Activated T-cell treated with anti-CD3 and anti-CD28 coated beads for 24 hours (primary cell): Measurements from ENCODE around the gene RXFP4.
"Not testable (repeated sequence)": the region's sequence is repeated elsewhere in the genome, so short reads cannot be mapped to it uniquely, and the experiment has no call there.

Source experiments
- DNase-seq: peaks from one replicate; pipeline ENCODE4 v3.0.0-alpha.2; 2020; ENCODE audit warnings: low read depth

The RXFP4 gene

GRCh38 chr1:155930725-155931124 lies 10.7 kb upstream of the RXFP4 start:
- not testable (repeated sequence) for DNase-seq

GRCh38 chr1:155931332-155932038 lies 10.0 kb upstream of the RXFP4 start:
- DNase-seq: no peak

GRCh38 chr1:155932081-155932480 lies 9.4 kb upstream of the RXFP4 start:
- no peak for DNase-seq

DNA sequence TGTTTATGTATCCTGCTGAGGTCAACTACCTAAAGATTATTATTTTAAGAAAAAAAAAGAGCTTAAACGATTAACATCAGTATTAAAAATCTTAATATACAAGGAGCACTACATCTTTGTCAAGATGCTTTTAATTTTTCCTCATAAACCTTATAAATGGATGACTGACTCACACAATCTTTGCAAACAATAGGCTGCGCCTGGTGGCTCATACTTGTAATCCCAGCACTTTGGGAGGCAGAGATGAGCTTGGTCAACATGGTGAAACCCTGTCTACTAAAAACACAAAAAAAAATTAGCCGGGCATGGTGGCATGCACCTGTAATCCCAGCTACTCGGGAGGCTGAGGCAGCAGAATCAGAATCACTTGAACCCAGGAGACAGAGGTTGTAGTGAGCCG lies 9.0 kb upstream of the RXFP4 start:
- no peak for DNase-seq

DNA sequence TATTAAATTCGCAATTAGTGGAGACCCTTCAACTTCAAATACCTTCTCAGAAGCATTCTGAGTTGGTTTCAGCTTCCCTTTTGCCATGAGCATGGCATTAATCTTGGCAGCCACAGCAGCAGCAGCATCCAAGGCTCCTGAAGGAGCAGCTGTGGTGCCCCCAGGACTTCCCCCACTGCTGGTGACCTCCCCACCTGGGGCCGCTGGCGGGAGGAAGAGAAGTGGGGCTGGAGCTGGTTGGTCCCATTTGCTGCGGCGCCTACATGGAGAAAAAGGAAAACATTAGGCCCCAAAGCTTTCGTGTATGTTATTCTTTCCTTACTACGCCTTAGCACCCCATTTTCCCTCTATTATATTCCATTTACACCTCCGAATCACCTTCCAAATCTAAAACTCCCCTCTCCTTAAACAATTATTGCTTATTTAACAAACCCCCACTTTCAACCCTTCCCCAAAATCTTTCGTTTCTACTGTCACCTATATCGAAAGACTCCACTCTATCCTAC lies 7.8 kb upstream of the RXFP4 start:
- no peak for DNase-seq

- DNase-seq: peak; percentile 93
Observed at GRCh38 chr1:155934097-155934935, 7.1 kb upstream of the RXFP4 start, which contains the start of gene KHDC4. Gene KHDC4, minus strand, starts transcription at chr1:155934413. Its CDS starts 40 bp downstream, at chr1:155934373.

DNA sequence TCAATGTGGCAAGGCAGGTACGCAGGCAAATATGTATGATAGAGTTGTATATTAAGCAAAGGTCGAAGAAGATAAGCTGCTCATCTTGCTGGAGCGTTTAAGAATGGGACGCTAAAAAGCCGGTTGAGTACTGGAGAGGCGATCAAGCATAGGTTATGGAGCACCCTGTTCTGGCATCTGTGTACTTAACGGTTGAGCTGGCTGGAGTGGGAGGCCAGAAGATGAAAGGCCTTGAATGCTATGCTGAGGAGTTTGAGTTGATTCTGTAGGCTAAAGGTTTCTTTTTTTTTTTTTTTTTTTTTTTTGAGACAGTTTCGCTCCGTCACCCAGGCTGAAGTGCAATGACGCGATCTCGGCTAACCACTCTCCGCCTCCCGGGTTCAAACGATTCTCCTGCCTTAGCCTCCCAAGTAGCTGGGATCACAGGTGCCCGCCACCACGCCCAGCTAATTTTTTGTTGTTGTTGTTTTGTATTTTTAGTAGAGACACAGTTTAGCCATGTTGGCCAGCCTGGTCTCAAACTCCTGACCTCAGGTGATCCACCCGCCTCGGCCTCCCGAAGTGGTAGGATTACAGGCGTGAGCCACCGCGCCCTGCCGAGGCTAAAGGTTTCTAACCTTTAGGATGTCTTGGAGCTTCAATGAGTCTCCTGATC lies 6.4 kb upstream of the RXFP4 start:
- DNase-seq: no peak

GRCh38 chr1:155938220-155938627 lies 3.2 kb upstream of the RXFP4 start:
- DNase-seq: no peak

GRCh38 chr1:155940482-155940992 lies 901 bp upstream of the RXFP4 start:
- no peak for DNase-seq

DNA sequence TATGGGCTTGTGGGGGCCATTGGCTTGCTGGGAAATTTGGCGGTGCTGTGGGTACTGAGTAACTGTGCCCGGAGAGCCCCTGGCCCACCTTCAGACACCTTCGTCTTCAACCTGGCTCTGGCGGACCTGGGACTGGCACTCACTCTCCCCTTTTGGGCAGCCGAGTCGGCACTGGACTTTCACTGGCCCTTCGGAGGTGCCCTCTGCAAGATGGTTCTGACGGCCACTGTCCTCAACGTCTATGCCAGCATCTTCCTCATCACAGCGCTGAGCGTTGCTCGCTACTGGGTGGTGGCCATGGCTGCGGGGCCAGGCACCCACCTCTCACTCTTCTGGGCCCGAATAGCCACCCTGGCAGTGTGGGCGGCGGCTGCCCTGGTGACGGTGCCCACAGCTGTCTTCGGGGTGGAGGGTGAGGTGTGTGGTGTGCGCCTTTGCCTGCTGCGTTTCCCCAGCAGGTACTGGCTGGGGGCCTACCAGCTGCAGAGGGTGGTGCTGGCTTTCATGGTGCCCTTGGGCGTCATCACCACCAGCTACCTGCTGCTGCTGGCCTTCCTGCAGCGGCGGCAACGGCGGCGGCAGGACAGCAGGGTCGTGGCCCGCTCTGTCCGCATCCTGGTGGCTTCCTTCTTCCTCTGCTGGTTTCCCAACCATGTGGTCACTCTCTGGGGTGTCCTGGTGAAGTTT lies 550 bp downstream of the RXFP4 start:
- DNase-seq: no peak

DNA sequence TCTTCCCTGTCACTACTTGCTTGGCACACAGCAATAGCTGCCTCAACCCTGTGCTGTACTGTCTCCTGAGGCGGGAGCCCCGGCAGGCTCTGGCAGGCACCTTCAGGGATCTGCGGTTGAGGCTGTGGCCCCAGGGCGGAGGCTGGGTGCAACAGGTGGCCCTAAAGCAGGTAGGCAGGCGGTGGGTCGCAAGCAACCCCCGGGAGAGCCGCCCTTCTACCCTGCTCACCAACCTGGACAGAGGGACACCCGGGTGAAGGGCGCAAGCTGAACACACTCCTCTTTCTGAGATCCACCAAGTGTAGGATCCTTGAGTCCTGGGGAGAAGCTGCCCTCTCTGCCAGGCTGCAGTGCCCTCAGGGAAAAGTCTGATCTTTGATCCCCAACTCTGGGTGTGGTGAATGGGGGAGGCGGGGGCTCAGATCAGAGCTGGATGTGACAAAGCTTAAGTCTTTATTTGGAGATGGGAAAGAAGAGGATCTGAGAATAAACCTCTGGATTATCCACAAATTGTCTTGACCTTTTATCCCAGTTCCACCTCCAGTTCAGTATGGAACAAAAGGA lies 1.2 kb downstream of the RXFP4 start:
- no peak for DNase-seq

DNA sequence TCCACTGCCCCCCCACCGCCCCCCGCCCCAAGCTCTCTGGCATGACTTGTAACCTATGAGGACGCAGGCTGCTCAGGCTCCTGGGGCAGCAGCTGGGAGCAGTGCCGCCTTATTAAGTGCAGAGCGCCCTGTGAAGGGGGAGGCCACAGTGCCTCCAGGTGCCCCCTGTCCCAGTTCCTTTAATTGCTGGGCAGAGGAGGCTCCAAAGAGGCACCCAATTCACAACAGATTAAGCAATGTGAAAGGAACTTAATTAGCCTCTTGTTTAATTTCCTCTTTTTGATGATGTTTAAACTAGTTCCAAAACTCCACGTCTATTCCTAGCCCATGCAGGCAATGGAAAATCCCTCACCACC lies 3.0 kb downstream of the RXFP4 start:
- no peak for DNase-seq

- DNase-seq: no peak
Observed at GRCh38 chr1:155946633-155947219, 5.3 kb downstream of the RXFP4 start.

DNA sequence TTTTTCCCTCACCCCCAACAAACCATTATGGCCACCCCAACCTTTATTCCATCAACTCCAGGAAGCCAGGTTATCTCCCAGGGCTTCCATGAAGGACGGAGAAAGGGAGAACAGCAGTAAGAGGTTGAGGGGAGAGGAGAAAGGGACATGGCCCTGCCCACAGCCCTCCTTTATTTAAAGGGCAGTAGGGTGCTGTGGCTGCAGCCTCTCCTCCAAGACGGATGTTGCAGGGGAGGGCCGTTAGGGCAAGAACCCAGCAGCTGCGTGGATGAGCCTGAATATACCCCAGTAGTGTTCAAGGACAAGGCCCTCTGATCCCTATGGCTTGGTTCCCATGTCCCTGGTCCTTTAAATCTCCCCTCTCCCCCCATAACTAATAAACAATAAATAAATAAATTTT lies 5.9 kb downstream of the RXFP4 start:
- DNase-seq: no peak

DNA sequence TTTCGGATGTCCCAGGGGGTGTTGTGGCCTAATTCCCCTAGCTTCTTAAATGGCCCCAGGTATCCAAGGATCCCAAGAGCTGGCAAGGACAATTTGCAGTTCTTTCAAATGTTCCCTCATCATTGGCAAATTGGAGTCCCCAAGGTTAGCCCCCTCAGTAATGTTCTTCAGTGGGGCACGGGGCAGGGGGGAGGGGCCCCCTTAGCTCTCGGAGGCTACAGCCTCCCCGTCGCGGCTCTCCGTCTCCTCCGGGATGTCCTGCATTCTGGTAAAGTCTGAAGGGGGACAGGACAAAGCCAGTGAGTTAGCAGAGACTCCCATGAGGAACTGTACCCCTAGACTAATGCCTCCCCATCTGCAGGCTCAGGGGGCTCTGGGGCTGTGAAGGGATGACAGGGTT lies 6.3 kb downstream of the RXFP4 start:
- no peak for DNase-seq

DNA sequence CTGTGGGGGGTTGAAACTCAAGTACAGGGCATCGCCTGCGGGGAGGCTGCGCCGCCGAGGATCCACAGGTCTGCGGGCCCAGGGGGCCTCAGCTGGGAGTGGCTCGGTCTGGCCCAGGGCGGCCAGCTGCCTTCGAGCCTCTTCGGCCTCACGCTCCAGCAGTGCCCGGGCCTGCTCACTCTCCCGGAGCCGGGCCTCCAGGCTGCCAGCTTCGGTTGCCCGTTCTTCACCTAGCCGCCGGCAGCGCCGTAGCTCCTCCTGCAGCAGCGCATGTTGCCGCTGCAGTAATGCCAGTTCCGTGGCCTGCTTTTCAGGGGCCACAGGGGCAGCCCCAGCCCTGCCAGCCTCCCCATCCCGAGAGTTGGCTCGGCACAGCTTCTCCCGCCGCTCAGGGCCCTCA lies 9.4 kb downstream of the RXFP4 start:
- no peak for DNase-seq

DNA sequence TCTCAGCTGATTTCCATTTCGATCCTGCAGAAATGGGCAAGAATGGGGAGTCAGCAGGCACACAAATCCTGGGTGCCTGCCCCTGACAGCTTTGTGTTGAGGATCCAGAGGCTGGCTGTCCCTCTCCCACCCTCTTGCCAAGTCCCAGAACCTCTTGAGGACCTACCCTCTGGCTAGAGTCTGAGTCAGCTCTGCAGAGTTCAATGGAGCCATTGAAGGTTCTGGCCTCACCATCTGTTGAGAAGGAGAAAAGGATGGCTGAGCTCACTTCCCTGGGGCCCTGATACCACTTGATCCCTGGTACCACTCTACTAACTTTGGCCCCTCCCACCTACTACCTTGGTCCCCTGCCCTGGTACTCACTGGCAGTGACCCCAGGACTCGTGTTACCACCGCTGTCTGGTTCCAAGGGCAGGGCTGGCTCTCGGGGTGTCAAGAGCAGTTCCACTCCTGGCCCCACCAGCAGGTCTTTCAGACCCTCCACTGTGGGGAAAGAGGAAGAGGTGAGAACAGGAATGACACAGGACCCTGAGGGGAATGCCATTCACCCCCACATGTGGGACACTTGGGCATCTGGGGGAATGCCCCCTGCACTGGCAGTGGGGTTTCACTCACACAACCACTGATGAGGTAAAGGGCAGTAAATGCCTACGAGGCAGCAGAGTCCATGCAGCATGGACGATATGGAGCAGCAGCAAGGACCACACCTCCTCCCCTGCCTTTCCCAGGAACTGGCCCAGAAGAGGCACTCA lies 10.5 kb downstream of the RXFP4 start:
- no peak for DNase-seq

GRCh38 chr1:155952505-155952890 lies 11.1 kb downstream of the RXFP4 start:
- no peak for DNase-seq

DNA sequence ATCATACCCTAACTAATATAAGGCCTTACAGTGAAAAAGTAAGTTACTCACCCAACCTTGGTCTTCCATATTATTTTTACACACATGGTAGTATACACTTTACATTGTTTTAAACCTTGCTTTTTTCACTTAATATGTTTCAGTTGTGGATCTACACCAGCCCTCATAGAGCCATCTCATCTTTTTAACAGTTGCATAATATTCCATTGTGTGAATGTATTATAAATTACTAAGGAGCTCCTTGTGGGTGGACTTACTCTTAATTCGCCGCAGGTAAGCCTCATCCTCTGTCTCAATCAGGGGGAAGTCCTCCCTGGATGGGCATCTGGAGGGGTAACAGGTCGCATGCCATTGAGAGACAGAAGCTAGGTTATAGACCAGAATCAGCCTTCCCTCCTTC lies 13.2 kb downstream of the RXFP4 start:
- no peak for DNase-seq

DNA sequence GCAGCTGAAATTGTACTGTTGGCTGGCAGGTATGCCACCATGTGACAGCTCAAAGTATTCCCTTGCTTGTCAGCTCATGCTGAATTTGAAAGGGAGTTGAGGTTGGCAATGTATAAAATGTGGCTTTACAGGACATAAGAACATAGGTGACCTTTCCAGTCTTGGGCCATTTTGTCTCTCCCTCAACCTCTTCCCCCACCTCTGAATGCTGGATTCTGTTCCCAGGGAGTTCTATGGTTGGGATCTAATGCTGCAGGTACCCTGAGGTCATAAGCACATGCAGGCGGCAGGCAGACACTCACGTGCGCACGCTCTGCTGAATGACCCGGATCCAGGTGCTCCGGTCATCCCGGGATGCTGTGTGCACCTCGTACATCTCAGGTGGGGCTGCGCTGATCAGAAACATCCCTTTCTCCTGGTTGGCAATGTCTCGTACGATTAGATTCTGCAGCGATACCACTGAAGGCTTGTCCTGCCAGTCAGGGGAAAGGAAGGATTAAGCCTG lies 16.0 kb downstream of the RXFP4 start:
- DNase-seq: no peak
